BE2C (cell line): Measurements from ENCODE around the gene TMEM200B. TPM values are rescaled to one million over a fixed set of nuclear protein-coding genes. Genes with fewer than 3 reads are reported as not detected.
A peak's percentile ranks its signal among the peaks of the same experiment; 100 is the strongest.

Experiments used
- DNase-seq: peaks from one replicate; pipeline ENCODE4 v3.0.0-alpha.2; 2020
- H3K27me3 ChIP-seq: fragments of 250-450 bp; sonication (Bioruptor Pico); 2 replicates; pipeline ENCODE4 v1.5.1; 2020; ENCODE audit warnings: mild to moderate bottlenecking
- H3K36me3 ChIP-seq: fragments of 250-450 bp; sonication (Bioruptor Pico); 2 replicates; pipeline ENCODE4 v1.5.1; 2020; ENCODE audit warnings: mild to moderate bottlenecking
- H3K4me1 ChIP-seq: fragments of 250-450 bp; sonication (Bioruptor Pico); 2 replicates; pipeline ENCODE4 v1.5.1; 2020
- H3K4me3 ChIP-seq: 2 replicates; pipeline ENCODE4 v1.5.1; 2011; ENCODE audit warnings: low read depth, low read length
- H3K9me3 ChIP-seq: fragments of 250-450 bp; sonication (Bioruptor Pico); 2 replicates; pipeline ENCODE4 v1.5.1; 2020
- polyA plus RNA-seq: library from polyadenylated mRNA; unstranded; fragments of >200 nt; gene quantifications from one replicate; pipeline ENCODE4 v1.2.1, GENCODE V29; 2012; ENCODE audit warnings: low read depth, missing spikeins; ENCODE audit not compliant: insufficient read length, insufficient read depth
- TF ChIP-seq, protein P1 (sequence below): IDR thresholded peaks from 2 replicates; pipeline ENCODE4 v1.5.1; 2012; ENCODE audit warnings: mild to moderate bottlenecking, low read depth, low read length

TMEM200B gene
- 0.26 TPM for polyA plus RNA-seq

GRCh38 chr1:29123887-29124365 is at the start of gene TMEM200B:
Gene TMEM200B (minus strand): TSS chr1:29123903. CDS start chr1:29121828, 2,075 bp downstream.
- TF ChIP-seq, protein P1, sequence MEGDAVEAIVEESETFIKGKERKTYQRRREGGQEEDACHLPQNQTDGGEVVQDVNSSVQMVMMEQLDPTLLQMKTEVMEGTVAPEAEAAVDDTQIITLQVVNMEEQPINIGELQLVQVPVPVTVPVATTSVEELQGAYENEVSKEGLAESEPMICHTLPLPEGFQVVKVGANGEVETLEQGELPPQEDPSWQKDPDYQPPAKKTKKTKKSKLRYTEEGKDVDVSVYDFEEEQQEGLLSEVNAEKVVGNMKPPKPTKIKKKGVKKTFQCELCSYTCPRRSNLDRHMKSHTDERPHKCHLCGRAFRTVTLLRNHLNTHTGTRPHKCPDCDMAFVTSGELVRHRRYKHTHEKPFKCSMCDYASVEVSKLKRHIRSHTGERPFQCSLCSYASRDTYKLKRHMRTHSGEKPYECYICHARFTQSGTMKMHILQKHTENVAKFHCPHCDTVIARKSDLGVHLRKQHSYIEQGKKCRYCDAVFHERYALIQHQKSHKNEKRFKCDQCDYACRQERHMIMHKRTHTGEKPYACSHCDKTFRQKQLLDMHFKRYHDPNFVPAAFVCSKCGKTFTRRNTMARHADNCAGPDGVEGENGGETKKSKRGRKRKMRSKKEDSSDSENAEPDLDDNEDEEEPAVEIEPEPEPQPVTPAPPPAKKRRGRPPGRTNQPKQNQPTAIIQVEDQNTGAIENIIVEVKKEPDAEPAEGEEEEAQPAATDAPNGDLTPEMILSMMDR: no peak
- H3K4me1 ChIP-seq: no peaks in the 10 kb centered on the region
- H3K4me3 ChIP-seq: peak within 1 kb of the TSS; percentile 51
- H3K27me3 ChIP-seq: peaks cover 24% of the 10 kb centered on the region
- DNase-seq: no peak
- no peaks in the 10 kb centered on the region for H3K36me3 ChIP-seq
- no peaks in the 10 kb centered on the region for H3K9me3 ChIP-seq

- Histone ChIP-seq H3K4me3 (no peak overlapping the region), H3K36me3 (peaks cover 1% of the 10 kb centered on the region; the same call in 1 of the 2 replicates), H3K4me1 (no peaks in the 10 kb centered on the region), H3K9me3 (no peaks in the 10 kb centered on the region), H3K27me3 (no peaks in the 10 kb centered on the region)
- TF ChIP-seq, protein P1: no peak
- DNase-seq: no peak
These were observed 48.8 kb upstream of the TMEM200B start for GRCh38 chr1:29172415-29172939.

- H3K4me1 ChIP-seq: no peaks in the 10 kb centered on the region
- no peaks in the 10 kb centered on the region for H3K27me3 ChIP-seq
- no peak for DNase-seq
- H3K4me3 ChIP-seq: no peak overlapping the region
- no peaks in the 10 kb centered on the region for H3K9me3 ChIP-seq
- TF ChIP-seq, protein P1: no peak
- H3K36me3 ChIP-seq: peaks cover 6% of the 10 kb centered on the region; the same call in 1 of the 2 replicates
These were observed 47.8 kb upstream of the TMEM200B start for GRCh38 chr1:29171521-29171920.

GRCh38 chr1:29171089-29171488 is 47.4 kb upstream of the TMEM200B start:
- no peak overlapping the region for H3K4me3 ChIP-seq
- no peaks in the 10 kb centered on the region for H3K4me1 ChIP-seq
- TF ChIP-seq, protein P1: no peak
- no peaks in the 10 kb centered on the region for H3K9me3 ChIP-seq
- H3K36me3 ChIP-seq: peaks cover 10% of the 10 kb centered on the region
- H3K27me3 ChIP-seq: no peaks in the 10 kb centered on the region
- DNase-seq: no peak

DNA sequence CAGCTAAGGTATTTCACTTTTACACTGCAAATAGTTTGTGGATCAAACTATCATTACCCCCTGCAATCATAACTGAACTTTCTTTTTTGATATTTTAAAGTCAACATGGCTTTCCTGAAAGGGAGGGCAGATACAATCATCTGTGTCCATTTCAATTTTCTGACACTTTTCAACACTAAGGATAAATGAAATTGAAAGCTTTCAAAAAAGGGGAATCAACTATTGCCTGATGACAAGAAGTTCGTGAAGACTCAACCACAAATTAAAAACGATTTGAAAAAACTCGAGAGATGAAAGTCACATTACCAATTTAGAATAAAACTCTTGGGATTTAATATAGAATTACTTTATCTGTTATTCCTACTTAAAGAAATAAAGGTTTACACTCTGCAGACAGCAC is 46.3 kb upstream of the TMEM200B start:
- Histone ChIP-seq H3K27me3 (no peaks in the 10 kb centered on the region), H3K4me1 (no peaks in the 10 kb centered on the region), H3K4me3 (no peak overlapping the region), H3K36me3 (peaks cover 19% of the 10 kb centered on the region), H3K9me3 (no peaks in the 10 kb centered on the region)
- DNase-seq: no peak
- TF ChIP-seq, protein P1: no peak

DNA sequence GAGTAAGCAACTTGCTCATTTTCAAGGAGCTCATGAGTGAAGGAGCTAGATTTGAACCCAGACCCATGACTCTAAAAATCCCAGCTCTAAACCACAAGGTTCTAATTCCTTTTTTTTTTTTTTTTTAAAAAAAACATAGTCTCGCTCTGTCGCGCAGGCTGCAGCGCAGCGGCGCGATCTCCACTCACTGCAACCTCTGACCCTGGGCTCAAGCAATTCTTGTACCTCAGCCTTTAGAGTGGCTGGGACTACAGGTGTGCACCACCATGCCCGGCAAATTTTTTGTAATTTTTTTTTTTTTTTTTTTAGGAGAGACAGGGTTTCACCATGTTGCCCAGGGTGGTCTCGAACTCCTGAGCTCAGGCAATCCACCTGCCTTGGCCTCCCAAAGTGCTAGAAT is 44.2 kb upstream of the TMEM200B start:
- no peak overlapping the region for H3K4me3 ChIP-seq
- H3K4me1 ChIP-seq: no peaks in the 10 kb centered on the region
- no peaks in the 10 kb centered on the region for H3K9me3 ChIP-seq
- TF ChIP-seq, protein P1: no peak
- DNase-seq: no peak
- peaks cover 19% of the 10 kb centered on the region for H3K36me3 ChIP-seq
- H3K27me3 ChIP-seq: no peaks in the 10 kb centered on the region
